NK-92 treated with Interleukin-12 subunit alpha and Interleukin-12 subunit beta, amount 100 ng/mL, for 24 hours (cell line): ENCODE measurements around the gene HSPA4L.

Source experiments
- DNase-seq: peaks from one replicate; lab custom pipeline; 2025; lab: John Stamatoyannopoulos, UW

HSPA4L gene

GRCh38 chr4:127783955-127784770 lies 2.0 kb downstream of the HSPA4L start:
- no peak for DNase-seq

- no peak for DNase-seq
Observed at GRCh38 chr4:127788517-127788916, 6.4 kb downstream of the HSPA4L start.

- no peak for DNase-seq
Observed at GRCh38 chr4:127791391-127791790, 9.3 kb downstream of the HSPA4L start.

- no peak for DNase-seq
Observed at GRCh38 chr4:127793528-127793927, 11.4 kb downstream of the HSPA4L start.

GRCh38 chr4:127799711-127800110 lies 17.6 kb downstream of the HSPA4L start:
- DNase-seq, result no peak

- DNase-seq, result no peak
Observed at GRCh38 chr4:127809173-127809800, 27.2 kb downstream of the HSPA4L start.

- no peak for DNase-seq
Observed at GRCh38 chr4:127810551-127810950, 28.4 kb downstream of the HSPA4L start.

- no peak for DNase-seq
Observed at GRCh38 chr4:127822430-127822829, 40.3 kb downstream of the HSPA4L start.

- DNase-seq, result no peak
Observed at GRCh38 chr4:127828121-127828520, 46.0 kb downstream of the HSPA4L start.

- no peak for DNase-seq
Observed at GRCh38 chr4:127829014-127829413, 46.9 kb downstream of the HSPA4L start.

GRCh38 chr4:127832585-127832984 lies 50.5 kb downstream of the HSPA4L start:
- no peak for DNase-seq

GRCh38 chr4:127843704-127844600 lies 61.8 kb downstream of the HSPA4L start:
- no peak for DNase-seq

- no peak for DNase-seq
Observed at GRCh38 chr4:127844601-127845116, 62.5 kb downstream of the HSPA4L start.

GRCh38 chr4:127846061-127846460 lies 63.9 kb downstream of the HSPA4L start:
- DNase-seq, result no peak

- DNase-seq, result no peak
Observed at GRCh38 chr4:127846765-127847164, 64.6 kb downstream of the HSPA4L start.

- no peak for DNase-seq
Observed at GRCh38 chr4:127849505-127850234, 67.5 kb downstream of the HSPA4L start.

GRCh38 chr4:127852661-127853060 lies 70.5 kb downstream of the HSPA4L start:
- DNase-seq, result no peak

GRCh38 chr4:127856196-127856812 lies 74.2 kb downstream of the HSPA4L start:
- DNase-seq, result no peak

GRCh38 chr4:127856813-127857447 lies 74.8 kb downstream of the HSPA4L start:
- no peak for DNase-seq

- DNase-seq, result no peak
Observed at GRCh38 chr4:127857641-127858040, 75.5 kb downstream of the HSPA4L start.

GRCh38 chr4:127868196-127868595 lies 86.1 kb downstream of the HSPA4L start:
- DNase-seq, result no peak
